ENCODE measurements around the gene FOXK1. TPM values are rescaled to one million over a fixed set of nuclear protein-coding genes. Genes with fewer than 3 reads are reported as not detected.

Gene FOXK1
- total RNA-seq, 6 experiments from 2014 or later = 3.8 to 8.4 (median 6.9) TPM

DNA sequence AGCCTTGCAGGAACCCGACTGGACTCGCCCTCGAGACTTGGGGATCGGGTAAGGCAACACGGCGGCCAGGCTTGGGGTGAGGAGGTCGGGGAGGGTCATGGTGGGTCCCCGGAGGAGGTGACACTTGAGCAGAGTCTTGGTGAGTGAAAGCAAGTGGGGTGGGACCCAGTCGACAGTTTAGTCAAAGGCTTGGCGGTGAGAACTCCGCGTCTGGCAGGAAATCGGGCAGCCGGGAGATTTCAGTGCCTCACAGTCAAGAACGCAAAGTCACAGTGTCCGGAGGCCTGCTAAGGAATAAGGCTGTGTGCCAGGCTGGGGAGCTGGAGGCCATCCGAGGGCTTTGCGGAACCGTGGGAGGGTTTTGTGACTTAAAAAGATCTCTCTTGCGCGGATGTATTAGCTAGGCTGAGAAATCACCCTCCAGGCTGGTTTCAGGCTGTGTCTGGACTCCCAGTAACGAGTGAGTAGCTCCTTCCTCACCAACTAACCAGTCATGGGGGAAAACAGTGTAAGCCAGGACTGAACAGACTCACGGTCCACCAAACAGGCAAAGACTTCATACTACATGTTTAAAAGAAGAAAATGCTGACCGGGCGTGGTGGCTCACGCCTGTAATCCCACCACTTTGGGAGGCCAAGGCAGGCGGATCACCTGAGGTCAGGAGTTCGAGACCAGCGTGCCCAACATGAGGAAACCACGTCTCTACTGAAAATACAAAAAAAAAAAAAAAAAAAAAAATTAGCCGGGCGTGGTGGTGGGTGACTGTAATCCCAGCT lies 93.9 kb downstream of the FOXK1 start:
- Histone ChIP-seq H3K9me3 (no peaks in the 10 kb centered on the region), H3K27ac (peak overlapping the region; percentile 95 to 96 (median 95)), H3K27me3 (no peaks in the 10 kb centered on the region), H3K36me3 (peaks cover 0 to 5% (median 2%) of the 10 kb centered on the region in 4 donors), H3K4me3 (peak overlapping the region; percentile 93 to 99 (median 98)), H3K4me1 (peaks cover 0 to 22% (median 8%) of the 10 kb centered on the region in 4 donors)
- ATAC-seq = peak; percentile 24 to 36 (median 26)
- TF ChIP-seq, protein P1, sequence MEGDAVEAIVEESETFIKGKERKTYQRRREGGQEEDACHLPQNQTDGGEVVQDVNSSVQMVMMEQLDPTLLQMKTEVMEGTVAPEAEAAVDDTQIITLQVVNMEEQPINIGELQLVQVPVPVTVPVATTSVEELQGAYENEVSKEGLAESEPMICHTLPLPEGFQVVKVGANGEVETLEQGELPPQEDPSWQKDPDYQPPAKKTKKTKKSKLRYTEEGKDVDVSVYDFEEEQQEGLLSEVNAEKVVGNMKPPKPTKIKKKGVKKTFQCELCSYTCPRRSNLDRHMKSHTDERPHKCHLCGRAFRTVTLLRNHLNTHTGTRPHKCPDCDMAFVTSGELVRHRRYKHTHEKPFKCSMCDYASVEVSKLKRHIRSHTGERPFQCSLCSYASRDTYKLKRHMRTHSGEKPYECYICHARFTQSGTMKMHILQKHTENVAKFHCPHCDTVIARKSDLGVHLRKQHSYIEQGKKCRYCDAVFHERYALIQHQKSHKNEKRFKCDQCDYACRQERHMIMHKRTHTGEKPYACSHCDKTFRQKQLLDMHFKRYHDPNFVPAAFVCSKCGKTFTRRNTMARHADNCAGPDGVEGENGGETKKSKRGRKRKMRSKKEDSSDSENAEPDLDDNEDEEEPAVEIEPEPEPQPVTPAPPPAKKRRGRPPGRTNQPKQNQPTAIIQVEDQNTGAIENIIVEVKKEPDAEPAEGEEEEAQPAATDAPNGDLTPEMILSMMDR (IDR thresholded peaks at IDR 0.05) = no peak
- TF ChIP-seq POLR2A (IDR thresholded peaks at IDR 0.05) = no peak
- no peak for DNase-seq
- intact Hi-C loops (cut with DNase I) = no loop called here
- WGBS (ENCODE audit: insufficient coverage, low coverage, low lambda C conversion rate, missing lambda C conversion rate) = 30% methylated on average over 21 of the region's 32 CpGs

GRCh38 chr7:4779118-4779517 lies 97.0 kb downstream of the FOXK1 start:
- Histone ChIP-seq H3K27me3 (no peaks in the 10 kb centered on the region), H3K27ac (no peak overlapping the region), H3K36me3 (peaks cover 0 to 34% (median 10%) of the 10 kb centered on the region in 4 donors), H3K9me3 (no peaks in the 10 kb centered on the region), H3K4me3 (no peak overlapping the region), H3K4me1 (peaks cover 0 to 18% (median 8%) of the 10 kb centered on the region in 4 donors)
- 79% methylated on average over 5 of the region's 5 CpGs for WGBS (ENCODE audit: insufficient coverage, low coverage, low lambda C conversion rate, missing lambda C conversion rate)
- intact Hi-C loops (cut with DNase I) = no loop called here
- ATAC-seq (no peak), DNase-seq (no peak)
- TF ChIP-seq, protein P1 (IDR thresholded peaks at IDR 0.05) = no peak
- no peak for TF ChIP-seq POLR2A (IDR thresholded peaks at IDR 0.05)

DNA sequence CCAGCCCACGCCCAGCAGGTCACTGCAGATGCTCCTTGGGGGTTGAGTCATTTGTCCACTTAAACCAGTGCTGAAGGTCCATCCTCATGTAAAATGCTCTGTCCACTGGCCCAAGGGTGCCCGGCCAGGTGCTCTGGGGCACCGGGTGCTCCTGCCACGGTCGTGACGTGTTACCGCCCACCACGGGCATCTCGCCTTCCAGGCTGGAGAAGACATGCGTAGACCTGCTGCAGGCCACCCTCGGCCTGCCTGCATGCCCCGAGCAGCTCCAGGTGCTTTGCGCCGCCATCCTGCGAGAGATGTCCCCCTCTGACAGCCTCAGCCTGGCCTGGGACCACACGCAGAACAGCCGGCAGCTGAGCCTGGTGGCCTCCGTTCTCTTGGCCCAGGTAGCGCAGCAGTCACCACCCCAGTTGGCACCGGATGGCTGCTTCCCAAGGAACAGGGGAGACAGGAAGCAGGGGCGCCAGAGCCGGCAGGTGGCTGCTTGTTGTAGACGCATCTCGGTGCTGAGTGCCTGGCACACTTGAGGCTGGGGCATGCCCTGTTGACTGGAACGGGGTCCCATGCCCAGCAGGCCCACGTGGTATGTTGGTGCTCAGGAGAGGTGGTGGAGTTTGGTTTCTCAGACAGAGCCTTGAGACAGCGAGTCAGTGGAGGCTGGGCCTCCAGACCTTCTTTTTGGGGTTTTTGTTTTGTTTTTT lies 99.4 kb downstream of the FOXK1 start:
- TF ChIP-seq, protein P1 (IDR thresholded peaks at IDR 0.05) = no peak
- no peak for TF ChIP-seq POLR2A (IDR thresholded peaks at IDR 0.05)
- ATAC-seq (no peak), DNase-seq (no peak)
- Histone ChIP-seq H3K4me3 (no peak overlapping the region), H3K36me3 (peaks cover 3 to 55% (median 13%) of the 10 kb centered on the region in 4 donors), H3K9me3 (no peaks in the 10 kb centered on the region), H3K27me3 (no peaks in the 10 kb centered on the region), H3K4me1 (peaks cover 0 to 7% (median 3%) of the 10 kb centered on the region in 4 donors), H3K27ac (no peak overlapping the region)
- WGBS (ENCODE audit: insufficient coverage, low coverage, low lambda C conversion rate, missing lambda C conversion rate) = 100% methylated on average over 1 of the region's 27 CpGs
- intact Hi-C loops (cut with DNase I) = no loop called here

DNA sequence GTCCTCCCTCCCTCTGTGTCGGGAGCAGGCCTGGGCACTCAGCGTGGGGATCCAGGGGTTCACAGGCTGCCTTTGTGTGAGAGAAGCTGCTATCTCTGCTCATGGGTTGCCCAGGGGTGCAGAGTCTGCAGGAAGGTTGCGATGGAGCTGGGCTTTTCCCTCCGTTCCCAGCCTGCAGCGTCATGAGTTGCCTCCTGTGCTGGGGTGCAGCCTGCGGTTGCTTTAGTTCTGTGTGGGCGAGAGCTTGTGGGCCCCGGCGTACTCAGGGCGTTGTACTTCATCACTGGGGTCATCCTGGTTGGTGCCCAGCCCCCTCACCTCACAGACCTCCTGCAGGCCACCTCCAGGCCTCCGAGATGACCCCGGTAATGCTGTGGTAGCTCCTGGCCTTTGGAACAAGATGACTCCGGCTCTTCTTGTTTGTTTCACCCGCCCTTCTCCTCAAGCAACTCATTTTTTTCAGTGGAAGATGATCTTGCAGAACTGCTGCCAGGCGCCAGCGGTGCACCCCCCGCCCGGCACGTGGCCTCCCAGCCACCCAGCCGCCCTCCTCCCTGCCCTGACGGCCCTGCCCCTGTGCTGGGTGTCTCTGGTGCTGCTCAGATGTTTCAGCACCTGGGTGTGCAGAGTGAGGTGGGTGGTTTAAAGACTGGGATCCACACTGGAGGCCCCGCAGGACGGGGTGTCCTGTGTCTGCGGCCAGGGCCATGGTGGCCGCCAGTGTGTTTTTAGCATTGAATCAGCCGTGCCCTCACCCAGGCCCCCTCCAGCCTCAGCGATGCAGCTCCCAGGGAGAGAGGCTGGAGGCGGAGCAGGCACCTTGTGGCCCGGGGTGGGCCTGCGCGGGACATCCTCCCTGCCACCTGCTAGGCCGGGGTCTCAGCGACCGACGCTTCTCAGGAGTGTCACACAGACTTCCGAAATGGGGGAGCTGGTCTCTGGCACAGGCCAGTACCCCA lies 100.5 kb downstream of the FOXK1 start:
- WGBS (ENCODE audit: insufficient coverage, low coverage, low lambda C conversion rate, missing lambda C conversion rate) = 89% methylated on average over 3 of the region's 36 CpGs
- Histone ChIP-seq H3K9me3 (no peaks in the 10 kb centered on the region), H3K4me1 (no peaks in the 10 kb centered on the region), H3K4me3 (no peak overlapping the region), H3K27ac (no peak overlapping the region), H3K27me3 (no peaks in the 10 kb centered on the region), H3K36me3 (peaks cover 3 to 66% (median 17%) of the 10 kb centered on the region in 4 donors)
- DNase-seq (no peak), ATAC-seq (no peak)
- no peak for TF ChIP-seq POLR2A (IDR thresholded peaks at IDR 0.05)
- TF ChIP-seq, protein P1 (IDR thresholded peaks at IDR 0.05) = no peak
- intact Hi-C loops (cut with DNase I) = no loop called here

Measured in right lobe of liver (tissue), 6 donors.